SU-DHL-6 (cell line): Measurements from ENCODE around the gene SLC9A5.

ENCODE experiments used
- EZH2phosphoT487 ChIP-seq: fragments of 200-600 bp; sonication (generic), shearing (Covaris generic); conservative IDR thresholded peaks from 2 replicates; pipeline ENCODE4 v1.6.1; 2018; ENCODE audit warnings: mild to moderate bottlenecking, antibody characterized with exemption, low read length, moderate library complexity, mixed read lengths
- TF ChIP-seq, protein P1 (sequence below): fragments of 200-600 bp; sonication (generic); IDR thresholded peaks from one replicate; pipeline ENCODE4 v1.5.1; 2017; ENCODE audit warnings: antibody characterized with exemption, mild to moderate bottlenecking, low read length, moderate library complexity; ENCODE audit not compliant: insufficient read depth, poor library complexity, severe bottlenecking

DNA sequence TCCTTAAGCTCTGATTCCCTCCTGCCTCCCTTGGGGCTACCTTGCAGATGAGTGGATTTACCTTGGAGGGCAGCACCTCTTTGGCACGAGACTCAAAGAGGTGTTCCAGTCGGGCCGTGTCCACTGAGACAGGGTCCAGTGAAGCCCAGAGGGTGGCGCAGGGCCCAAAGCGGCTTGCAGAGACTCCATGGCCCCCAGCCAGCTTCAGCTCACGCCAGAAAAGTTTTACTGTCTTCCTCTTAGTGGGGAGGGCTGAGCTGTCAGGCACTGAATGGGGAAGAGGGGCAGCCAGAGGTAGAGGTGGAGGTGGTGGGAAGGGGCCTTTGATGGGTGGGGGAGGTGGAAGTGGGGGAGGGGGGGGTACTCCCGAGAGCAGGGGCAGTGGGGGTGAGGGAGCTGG, 15.2 kb upstream of the SLC9A5 start:
- TF ChIP-seq, protein P1, sequence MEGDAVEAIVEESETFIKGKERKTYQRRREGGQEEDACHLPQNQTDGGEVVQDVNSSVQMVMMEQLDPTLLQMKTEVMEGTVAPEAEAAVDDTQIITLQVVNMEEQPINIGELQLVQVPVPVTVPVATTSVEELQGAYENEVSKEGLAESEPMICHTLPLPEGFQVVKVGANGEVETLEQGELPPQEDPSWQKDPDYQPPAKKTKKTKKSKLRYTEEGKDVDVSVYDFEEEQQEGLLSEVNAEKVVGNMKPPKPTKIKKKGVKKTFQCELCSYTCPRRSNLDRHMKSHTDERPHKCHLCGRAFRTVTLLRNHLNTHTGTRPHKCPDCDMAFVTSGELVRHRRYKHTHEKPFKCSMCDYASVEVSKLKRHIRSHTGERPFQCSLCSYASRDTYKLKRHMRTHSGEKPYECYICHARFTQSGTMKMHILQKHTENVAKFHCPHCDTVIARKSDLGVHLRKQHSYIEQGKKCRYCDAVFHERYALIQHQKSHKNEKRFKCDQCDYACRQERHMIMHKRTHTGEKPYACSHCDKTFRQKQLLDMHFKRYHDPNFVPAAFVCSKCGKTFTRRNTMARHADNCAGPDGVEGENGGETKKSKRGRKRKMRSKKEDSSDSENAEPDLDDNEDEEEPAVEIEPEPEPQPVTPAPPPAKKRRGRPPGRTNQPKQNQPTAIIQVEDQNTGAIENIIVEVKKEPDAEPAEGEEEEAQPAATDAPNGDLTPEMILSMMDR = no peak
- no peak for TF ChIP-seq EZH2phosphoT487
